ENCODE results near the gene C20orf96. TPM values are rescaled to one million over a fixed set of nuclear protein-coding genes. Genes with fewer than 3 reads are reported as not detected.
"Not testable (repeated sequence)": the region's sequence is repeated elsewhere in the genome, so short reads cannot be mapped to it uniquely, and the experiment has no call there.

The C20orf96 gene
- total and polyA plus RNA-seq, 5 donors, result 4.2 to 9.1 (median 6.3) TPM

- ATAC-seq, result no peak
- intact Hi-C loops (cut with DNase I), result no loop called here
- no peak overlapping the region for H3K27ac ChIP-seq (ENCODE audit: low read length)
- 61% methylated on average over 2 of the region's 2 CpGs for WGBS
- no peaks in the 10 kb centered on the region for H3K27me3 ChIP-seq (ENCODE audit: control insufficient read depth, insufficient read depth)
- no peak overlapping the region for H3K4me3 ChIP-seq (ENCODE audit: low read length)
- no peaks in the 10 kb centered on the region for H3K9me3 ChIP-seq (ENCODE audit: control insufficient read depth, low read length)
- no peaks in the 10 kb centered on the region for H3K4me1 ChIP-seq (ENCODE audit: control insufficient read depth, insufficient read depth, low read length)
- no peak for DNase-seq
Observed at GRCh38 chr20:259981-260380, 30.6 kb downstream of the C20orf96 start.

- ATAC-seq, result peak in 1 of 2 donors; percentile 31
Observed at GRCh38 chr20:258963-259362, 31.6 kb downstream of the C20orf96 start.

GRCh38 chr20:258269-258858, 32.2 kb downstream of the C20orf96 start:
- H3K4me1 ChIP-seq (ENCODE audit: control insufficient read depth, insufficient read depth, low read length), result no peaks in the 10 kb centered on the region
- no peak overlapping the region for H3K4me3 ChIP-seq (ENCODE audit: low read length)
- intact Hi-C loops (cut with DNase I), result no loop called here
- H3K27ac ChIP-seq (ENCODE audit: low read length), result no peak overlapping the region
- ATAC-seq, result no peak
- no peak for DNase-seq
- 61% methylated on average over 4 of the region's 4 CpGs for WGBS
- no peaks in the 10 kb centered on the region for H3K9me3 ChIP-seq (ENCODE audit: control insufficient read depth, low read length)
- H3K27me3 ChIP-seq (ENCODE audit: control insufficient read depth, insufficient read depth), result no peaks in the 10 kb centered on the region

More at GRCh38 chr20:258963-259362, 31.6 kb downstream of the C20orf96 start:
- WGBS, result 37% methylated on average over 8 of the region's 8 CpGs
- intact Hi-C loops (cut with DNase I), result no loop called here
- DNase-seq, result no peak
- Histone ChIP-seq H3K27me3 (ENCODE audit: control insufficient read depth, insufficient read depth) (no peaks in the 10 kb centered on the region), H3K4me3 (ENCODE audit: low read length) (no peak overlapping the region), H3K27ac (ENCODE audit: low read length) (no peak overlapping the region), H3K9me3 (ENCODE audit: control insufficient read depth, low read length) (no peaks in the 10 kb centered on the region), H3K4me1 (ENCODE audit: control insufficient read depth, insufficient read depth, low read length) (no peaks in the 10 kb centered on the region)

- Histone ChIP-seq H3K4me1 (ENCODE audit: control insufficient read depth, insufficient read depth, low read length) (no peaks in the 10 kb centered on the region), H3K27me3 (ENCODE audit: control insufficient read depth, insufficient read depth) (no peaks in the 10 kb centered on the region), H3K9me3 (ENCODE audit: control insufficient read depth, low read length) (no peaks in the 10 kb centered on the region), H3K27ac (ENCODE audit: low read length) (no peak within 1 kb of the TSS), H3K4me3 (ENCODE audit: low read length) (no peak within 1 kb of the TSS)
- intact Hi-C loops (cut with DNase I), result no loop called here
- 72% methylated on average over 7 of the region's 7 CpGs for WGBS
- DNase-seq, result no peak
- no peak for ATAC-seq
Observed at GRCh38 chr20:257419-257818, 33.1 kb downstream of the C20orf96 start, which contains the start of gene DEFB132. DEFB132 (plus strand) TSS chr20:257724; CDS start chr20:257779, 55 bp downstream.

GRCh38 chr20:253447-253846, 37.1 kb downstream of the C20orf96 start:
- DNase-seq; H3K27me3 ChIP-seq (ENCODE audit: control insufficient read depth, insufficient read depth); H3K9me3 ChIP-seq (ENCODE audit: control insufficient read depth, low read length); H3K27ac ChIP-seq (ENCODE audit: low read length); intact Hi-C loops (cut with DNase I); ATAC-seq; H3K4me3 ChIP-seq (ENCODE audit: low read length); H3K4me1 ChIP-seq (ENCODE audit: control insufficient read depth, insufficient read depth, low read length): not testable (repeated sequence)
- WGBS, result 48% methylated on average over 6 of the region's 6 CpGs

GRCh38 chr20:252801-253200, 37.7 kb downstream of the C20orf96 start:
- no peak for DNase-seq
- no peaks in the 10 kb centered on the region for H3K27me3 ChIP-seq (ENCODE audit: control insufficient read depth, insufficient read depth)
- WGBS, result 71% methylated on average over 2 of the region's 2 CpGs
- H3K4me3 ChIP-seq (ENCODE audit: low read length), result no peak overlapping the region
- H3K27ac ChIP-seq (ENCODE audit: low read length), result no peak overlapping the region
- H3K9me3 ChIP-seq (ENCODE audit: control insufficient read depth, low read length), result no peaks in the 10 kb centered on the region
- intact Hi-C loops (cut with DNase I), result no loop called here
- no peak for ATAC-seq
- no peaks in the 10 kb centered on the region for H3K4me1 ChIP-seq (ENCODE audit: control insufficient read depth, insufficient read depth, low read length)

- WGBS, result 30% methylated on average over 2 of the region's 2 CpGs
- ATAC-seq, result no peak
- no peaks in the 10 kb centered on the region for H3K27me3 ChIP-seq (ENCODE audit: control insufficient read depth, insufficient read depth)
- no peak overlapping the region for H3K27ac ChIP-seq (ENCODE audit: low read length)
- no peaks in the 10 kb centered on the region for H3K4me1 ChIP-seq (ENCODE audit: control insufficient read depth, insufficient read depth, low read length)
- H3K9me3 ChIP-seq (ENCODE audit: control insufficient read depth, low read length), result peaks cover 2% of the 10 kb centered on the region
- no peak overlapping the region for H3K4me3 ChIP-seq (ENCODE audit: low read length)
- intact Hi-C loops (cut with DNase I), result no loop called here
- DNase-seq, result no peak
Observed at GRCh38 chr20:251354-251753, 39.2 kb downstream of the C20orf96 start.

GRCh38 chr20:242905-243304, 47.6 kb downstream of the C20orf96 start:
- no peak overlapping the region for H3K27ac ChIP-seq (ENCODE audit: low read length)
- H3K4me1 ChIP-seq (ENCODE audit: control insufficient read depth, insufficient read depth, low read length), result no peaks in the 10 kb centered on the region
- ATAC-seq, result no peak
- intact Hi-C loops (cut with DNase I), result no loop called here
- H3K4me3 ChIP-seq (ENCODE audit: low read length), result no peak overlapping the region
- 81% methylated on average over 2 of the region's 2 CpGs for WGBS
- peaks cover 2% of the 10 kb centered on the region for H3K9me3 ChIP-seq (ENCODE audit: control insufficient read depth, low read length)
- peaks cover 3% of the 10 kb centered on the region for H3K27me3 ChIP-seq (ENCODE audit: control insufficient read depth, insufficient read depth)
- DNase-seq, result no peak

- no peaks in the 10 kb centered on the region for H3K9me3 ChIP-seq (ENCODE audit: control insufficient read depth, low read length)
- ATAC-seq (no peak), DNase-seq (no peak)
- intact Hi-C loops (cut with DNase I), result no loop called here
- H3K4me1 ChIP-seq (ENCODE audit: control insufficient read depth, insufficient read depth, low read length), result no peaks in the 10 kb centered on the region
- 63% methylated on average over 3 of the region's 3 CpGs for WGBS
- no peak overlapping the region for H3K4me3 ChIP-seq (ENCODE audit: low read length)
- H3K27me3 ChIP-seq (ENCODE audit: control insufficient read depth, insufficient read depth), result peaks cover 3% of the 10 kb centered on the region
- no peak overlapping the region for H3K27ac ChIP-seq (ENCODE audit: low read length)
Observed at GRCh38 chr20:237929-238328, 52.6 kb downstream of the C20orf96 start.

- WGBS, result 45% methylated on average over 4 of the region's 4 CpGs
- DNase-seq (no peak), ATAC-seq (peak in 1 of 2 donors; percentile 54)
- no peak overlapping the region for H3K27ac ChIP-seq (ENCODE audit: low read length)
- peaks cover 3% of the 10 kb centered on the region for H3K27me3 ChIP-seq (ENCODE audit: control insufficient read depth, insufficient read depth)
- intact Hi-C loops (cut with DNase I), result no loop called here
- H3K4me3 ChIP-seq (ENCODE audit: low read length), result no peak overlapping the region
- no peaks in the 10 kb centered on the region for H3K9me3 ChIP-seq (ENCODE audit: control insufficient read depth, low read length)
- H3K4me1 ChIP-seq (ENCODE audit: control insufficient read depth, insufficient read depth, low read length), result no peaks in the 10 kb centered on the region
Observed at GRCh38 chr20:237489-237888, 53.1 kb downstream of the C20orf96 start.

- intact Hi-C loops (cut with DNase I), result no loop called here
- DNase-seq (peak in 1 of 3 donors; percentile 40), ATAC-seq (peak; percentile 34 to 60)
- Histone ChIP-seq H3K27me3 (ENCODE audit: control insufficient read depth, insufficient read depth) (no peaks in the 10 kb centered on the region), H3K27ac (ENCODE audit: low read length) (no peak overlapping the region), H3K4me1 (ENCODE audit: control insufficient read depth, insufficient read depth, low read length) (no peaks in the 10 kb centered on the region), H3K4me3 (ENCODE audit: low read length) (no peak overlapping the region), H3K9me3 (ENCODE audit: control insufficient read depth, low read length) (no peaks in the 10 kb centered on the region)
- WGBS, result 51% methylated on average over 1 of the region's 1 CpG
Observed at GRCh38 chr20:235891-236290, 54.7 kb downstream of the C20orf96 start.
